GM21515 (cell line): ENCODE measurements around the gene PRODH.
"Not testable (repeated sequence)": the region's sequence is repeated elsewhere in the genome, so short reads cannot be mapped to it uniquely, and the experiment has no call there.

Experiments used
- ATAC-seq: cut with Tn5 transposase; IDR thresholded peaks from one replicate; pipeline ENCODE4 v1.9.1; 2021; ENCODE audit not compliant: unreplicated experiment

The PRODH gene, protein sequence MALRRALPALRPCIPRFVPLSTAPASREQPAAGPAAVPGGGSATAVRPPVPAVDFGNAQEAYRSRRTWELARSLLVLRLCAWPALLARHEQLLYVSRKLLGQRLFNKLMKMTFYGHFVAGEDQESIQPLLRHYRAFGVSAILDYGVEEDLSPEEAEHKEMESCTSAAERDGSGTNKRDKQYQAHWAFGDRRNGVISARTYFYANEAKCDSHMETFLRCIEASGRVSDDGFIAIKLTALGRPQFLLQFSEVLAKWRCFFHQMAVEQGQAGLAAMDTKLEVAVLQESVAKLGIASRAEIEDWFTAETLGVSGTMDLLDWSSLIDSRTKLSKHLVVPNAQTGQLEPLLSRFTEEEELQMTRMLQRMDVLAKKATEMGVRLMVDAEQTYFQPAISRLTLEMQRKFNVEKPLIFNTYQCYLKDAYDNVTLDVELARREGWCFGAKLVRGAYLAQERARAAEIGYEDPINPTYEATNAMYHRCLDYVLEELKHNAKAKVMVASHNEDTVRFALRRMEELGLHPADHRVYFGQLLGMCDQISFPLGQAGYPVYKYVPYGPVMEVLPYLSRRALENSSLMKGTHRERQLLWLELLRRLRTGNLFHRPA

DNA sequence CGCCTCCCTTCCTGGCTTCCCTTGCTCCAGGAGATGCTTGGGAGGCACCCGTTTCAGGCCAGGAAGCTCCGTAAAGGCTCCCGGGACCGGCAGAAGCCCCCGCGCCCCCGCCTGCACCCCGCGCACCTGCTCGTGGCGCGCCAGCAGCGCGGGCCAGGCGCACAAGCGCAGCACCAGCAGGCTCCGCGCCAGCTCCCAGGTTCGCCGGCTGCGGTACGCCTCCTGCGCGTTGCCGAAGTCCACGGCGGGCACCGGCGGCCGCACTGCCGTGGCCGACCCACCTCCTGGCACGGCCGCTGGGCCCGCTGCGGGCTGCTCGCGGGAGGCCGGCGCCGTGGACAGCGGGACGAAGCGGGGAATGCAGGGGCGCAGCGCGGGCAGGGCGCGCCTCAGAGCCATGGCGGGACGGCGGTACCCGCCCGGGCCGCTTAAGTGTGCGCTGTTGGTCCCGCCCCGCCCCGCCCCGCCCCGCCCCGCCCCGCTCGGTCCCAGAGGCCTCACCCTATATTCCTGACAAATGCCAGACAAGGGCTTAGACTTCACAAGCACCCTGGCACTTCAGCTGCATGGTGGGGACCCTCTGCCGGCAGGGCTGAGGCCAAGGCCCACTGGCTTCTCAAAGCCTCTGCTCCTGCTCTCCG lies at the start of gene PRODH:
Gene PRODH (minus strand): TSS at position 405 of the 641 bp plus-strand sequence. CDS start 6 bp downstream, at position 399.
- no peak for ATAC-seq

DNA sequence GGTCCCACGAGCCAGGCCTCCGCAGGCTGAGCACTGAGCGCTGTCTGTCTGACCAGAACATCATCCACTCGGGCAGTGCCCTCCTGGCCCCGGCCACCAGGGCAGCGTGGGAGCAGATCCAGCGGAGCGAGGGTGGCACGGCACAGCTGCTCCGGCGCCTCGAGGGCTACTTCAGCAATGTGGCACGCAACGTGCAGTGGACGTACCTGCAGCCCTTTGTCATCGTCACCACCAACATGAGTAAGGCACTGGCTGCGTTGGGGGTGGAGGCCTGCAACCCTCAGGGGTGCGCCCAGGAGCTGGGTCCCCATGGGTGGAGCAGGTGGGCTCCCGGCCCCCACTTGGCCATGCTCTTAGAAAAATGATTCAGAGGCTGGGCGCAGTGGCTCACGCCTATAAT lies 49.7 kb upstream of the PRODH start:
- no peak for ATAC-seq

DNA sequence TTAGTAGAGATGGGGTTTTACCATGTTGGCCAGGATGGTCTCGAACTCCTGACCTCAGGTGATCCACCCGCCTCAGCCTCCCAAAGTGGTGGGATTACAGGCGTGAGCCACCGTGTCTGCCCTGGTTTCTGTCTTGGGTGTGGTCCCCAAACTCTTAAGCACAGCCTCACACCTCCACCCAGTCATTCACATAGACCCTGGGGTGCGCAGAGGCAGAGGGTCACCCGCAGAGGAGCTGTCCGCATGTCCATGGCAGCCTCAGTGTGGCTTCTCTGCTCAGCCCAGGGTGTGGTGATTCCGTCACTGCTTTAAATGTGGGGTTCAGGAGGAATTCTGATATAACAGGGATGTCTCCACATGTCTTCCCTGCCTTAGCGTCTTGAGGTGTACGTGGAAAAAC lies 48.5 kb upstream of the PRODH start:
- no peak for ATAC-seq

DNA sequence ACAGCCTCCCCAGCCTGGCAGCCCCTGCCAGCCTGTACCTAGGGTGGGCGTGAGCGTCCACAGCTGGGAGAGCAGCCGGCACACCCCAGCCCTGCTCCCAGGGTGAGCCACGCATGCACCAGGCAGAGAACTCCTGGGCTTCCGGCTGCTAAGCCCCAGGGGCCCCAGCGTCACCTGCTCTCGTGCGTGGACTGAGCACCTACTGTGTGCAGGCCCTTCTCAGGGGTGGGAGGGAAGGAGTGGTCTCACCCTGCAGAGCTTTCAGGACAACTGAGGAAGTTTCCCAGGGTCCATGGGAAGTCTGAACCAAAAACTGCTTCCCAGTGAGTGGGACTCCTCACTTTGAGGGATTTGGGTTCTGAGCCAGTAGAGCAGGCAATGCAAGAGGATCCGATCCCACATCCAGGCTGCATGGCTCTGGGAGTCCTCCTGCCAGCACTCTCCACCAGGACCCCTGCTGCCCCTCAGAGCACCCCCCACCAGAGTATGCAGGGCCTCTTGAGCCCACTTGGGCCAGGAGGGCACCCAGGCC lies 47.1 kb upstream of the PRODH start:
- ATAC-seq = no peak

DNA sequence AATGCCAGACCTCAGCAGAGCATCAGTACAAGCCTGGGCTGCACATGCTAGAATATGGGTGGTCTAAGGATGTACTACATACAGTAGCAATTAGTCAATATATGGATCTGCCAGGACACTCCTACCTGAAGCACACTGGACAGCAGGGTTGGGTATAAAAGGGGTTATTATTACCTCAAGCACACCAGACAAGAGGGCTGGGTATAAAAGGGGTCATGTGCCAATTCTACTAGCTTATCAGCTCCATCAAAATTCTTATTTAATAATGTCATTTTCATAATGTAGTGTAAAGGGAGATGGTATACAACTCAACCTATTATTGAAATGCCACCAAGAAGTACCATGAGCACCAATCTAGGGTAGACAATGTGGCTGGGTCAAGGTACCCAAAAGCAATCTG lies 44.7 kb upstream of the PRODH start:
- ATAC-seq = no peak

DNA sequence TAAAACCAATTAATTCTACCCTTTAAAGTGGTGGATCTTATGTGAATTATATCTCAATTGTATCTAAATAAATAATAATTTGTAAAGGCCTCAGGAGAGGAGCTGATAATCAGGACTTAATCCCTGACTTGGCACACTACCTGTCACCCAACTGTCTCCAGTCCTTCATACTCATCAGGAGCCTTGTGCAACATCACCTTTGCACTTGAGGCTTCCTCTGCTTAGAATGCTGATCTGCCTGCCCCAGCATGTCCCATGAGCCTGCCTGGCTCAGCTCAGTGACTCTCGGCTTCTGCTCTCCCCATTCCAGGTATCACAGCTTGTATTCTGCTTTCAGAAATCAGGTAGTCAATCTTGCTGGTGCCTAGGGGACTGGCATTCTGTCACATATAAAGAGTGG lies 43.9 kb upstream of the PRODH start:
- no peak for ATAC-seq

DNA sequence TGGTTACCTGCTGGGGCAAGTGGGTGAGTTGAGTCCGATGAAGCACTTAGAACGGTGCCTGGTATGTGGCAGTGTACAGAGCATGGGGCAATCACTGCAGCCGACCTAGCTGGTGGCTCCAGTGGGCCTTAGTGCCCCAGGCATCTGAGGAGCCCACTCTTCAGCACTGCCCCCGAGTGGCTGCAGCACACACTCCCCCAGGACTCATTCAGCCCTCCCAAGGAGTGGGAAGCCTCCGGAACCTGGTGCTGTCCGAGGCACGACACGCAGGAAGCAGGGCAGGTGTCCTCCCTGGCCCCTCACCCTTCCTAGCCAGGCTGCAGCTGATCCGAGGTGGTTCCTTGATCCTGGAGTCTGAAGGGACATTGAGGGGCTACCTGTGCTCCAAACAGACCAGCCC lies 42.4 kb upstream of the PRODH start:
- ATAC-seq = no peak

DNA sequence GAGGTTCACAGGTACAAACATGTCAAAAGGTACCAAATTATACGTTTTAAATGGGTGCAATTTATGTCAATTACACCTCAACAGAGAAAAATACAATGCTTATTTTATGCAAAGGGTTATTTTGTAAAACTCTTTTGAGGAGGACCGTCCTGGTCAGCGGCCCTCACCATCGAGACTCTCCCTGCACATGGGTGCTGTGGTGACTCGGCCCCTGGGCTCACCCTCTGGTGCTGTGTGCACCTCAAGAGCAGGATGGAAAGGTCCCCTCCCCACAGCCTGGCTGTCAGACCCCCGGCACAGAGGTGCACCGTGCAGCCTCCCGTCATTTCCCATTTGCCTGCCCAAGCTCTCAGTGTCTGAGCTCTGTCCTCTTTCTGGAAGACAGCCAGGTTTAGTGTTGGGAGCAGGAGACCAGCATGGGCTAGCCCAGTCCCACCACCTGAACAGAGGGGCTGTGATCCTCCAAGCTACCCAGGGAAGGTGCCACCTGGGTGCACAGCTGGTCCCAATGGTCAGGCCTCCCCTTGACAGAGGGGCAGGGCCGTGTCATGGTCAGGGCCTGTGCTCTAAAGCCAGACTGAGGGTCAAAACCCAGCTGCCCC lies 41.8 kb upstream of the PRODH start:
- no peak for ATAC-seq

DNA sequence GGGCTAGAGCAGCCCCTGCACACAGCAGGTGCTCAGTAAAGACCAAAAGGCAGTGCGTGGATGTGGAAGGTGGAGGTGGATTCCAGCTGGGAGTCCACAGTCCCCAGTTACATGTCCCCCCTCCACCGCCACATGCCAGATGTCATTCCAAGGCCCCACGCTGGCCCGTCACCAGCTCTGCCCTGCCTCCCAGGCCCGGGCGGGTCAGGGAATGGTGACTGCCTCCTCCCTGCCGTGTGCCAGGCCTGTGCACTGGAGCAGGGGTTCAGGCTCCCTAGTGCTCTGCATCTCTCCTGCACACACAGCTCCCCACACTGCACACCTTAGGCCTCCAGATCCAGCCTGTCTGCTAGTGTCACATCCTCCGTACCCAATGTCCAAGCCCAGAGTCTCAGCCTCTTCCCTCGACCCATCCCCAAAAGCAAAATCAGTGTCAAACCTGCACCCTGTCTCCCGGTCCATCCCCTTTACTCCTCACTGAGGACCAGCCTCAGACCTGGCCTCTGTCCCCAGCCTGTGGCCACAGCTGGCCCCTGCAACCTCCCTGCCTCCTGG lies 40.2 kb upstream of the PRODH start:
- no peak for ATAC-seq

DNA sequence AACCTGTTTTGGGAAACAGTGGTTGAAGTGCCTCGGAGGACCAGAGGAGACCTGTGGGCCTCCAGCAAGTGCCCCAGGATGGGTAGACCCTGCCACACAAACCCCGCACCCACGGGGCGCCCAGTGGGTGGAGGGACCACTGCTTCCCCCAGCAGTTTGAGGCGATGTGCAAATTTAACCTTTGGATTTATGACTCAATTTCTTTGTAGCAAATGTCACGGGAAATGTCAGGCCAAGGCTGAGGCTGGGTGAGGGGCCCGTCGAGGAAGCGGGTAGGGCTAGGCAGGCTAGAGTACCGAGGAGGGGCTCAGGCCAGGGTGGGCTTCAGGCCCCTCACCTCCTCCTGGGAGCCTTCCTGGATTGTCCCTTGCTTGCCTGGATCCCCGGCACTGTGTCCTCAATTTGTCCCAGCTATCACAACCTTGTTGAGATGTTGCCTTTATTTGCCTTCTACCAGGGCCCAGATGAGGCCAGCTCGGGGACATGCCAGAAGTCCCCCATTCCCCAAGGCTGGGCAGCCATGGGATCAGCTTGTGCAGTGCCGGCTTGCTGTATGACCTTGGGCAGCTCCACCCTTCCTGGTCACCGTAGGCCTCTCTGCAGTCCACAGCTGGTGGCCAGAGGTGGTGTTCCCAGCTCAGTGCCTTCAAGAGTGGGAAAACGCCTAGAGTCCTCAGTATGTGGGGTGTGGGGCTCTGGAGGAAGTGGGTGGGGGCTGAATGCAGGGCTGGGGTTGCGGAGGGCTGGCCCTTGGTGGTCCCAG lies 39.5 kb upstream of the PRODH start:
- ATAC-seq = no peak

DNA sequence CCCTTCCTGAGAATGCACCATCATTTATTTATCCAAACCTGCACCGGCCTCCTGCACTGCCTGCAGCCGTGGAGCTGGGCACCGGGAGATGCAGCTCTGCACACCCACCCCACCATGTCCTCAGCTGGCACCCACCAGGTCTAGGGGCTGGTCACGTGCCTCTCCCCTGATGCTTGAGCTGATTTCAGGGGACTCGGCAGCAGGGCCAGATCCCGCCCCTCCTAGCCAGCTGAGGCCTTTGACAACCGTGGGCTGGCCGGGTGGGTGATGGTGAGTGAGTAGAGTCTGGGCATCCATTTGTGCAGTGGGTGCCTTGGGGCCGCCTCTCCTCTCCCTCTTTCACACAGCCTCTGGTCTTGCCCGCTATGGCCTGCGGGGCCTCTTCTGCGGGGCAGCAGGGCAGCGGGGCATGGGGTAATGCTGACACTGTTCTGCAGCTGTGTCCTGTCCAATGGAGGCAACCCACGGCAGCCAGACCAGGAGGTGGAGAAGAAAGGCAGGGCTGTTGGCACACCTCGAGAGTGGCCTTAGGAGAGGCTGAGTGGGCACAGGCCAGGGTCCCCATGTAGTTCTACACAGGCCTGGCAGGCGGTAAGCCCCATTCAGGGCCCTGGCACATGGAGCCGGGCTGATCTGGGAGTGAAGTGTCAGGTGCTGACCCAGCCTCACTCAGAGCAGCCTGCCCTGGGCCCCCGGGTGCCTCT lies 38.5 kb upstream of the PRODH start:
- ATAC-seq = no peak

DNA sequence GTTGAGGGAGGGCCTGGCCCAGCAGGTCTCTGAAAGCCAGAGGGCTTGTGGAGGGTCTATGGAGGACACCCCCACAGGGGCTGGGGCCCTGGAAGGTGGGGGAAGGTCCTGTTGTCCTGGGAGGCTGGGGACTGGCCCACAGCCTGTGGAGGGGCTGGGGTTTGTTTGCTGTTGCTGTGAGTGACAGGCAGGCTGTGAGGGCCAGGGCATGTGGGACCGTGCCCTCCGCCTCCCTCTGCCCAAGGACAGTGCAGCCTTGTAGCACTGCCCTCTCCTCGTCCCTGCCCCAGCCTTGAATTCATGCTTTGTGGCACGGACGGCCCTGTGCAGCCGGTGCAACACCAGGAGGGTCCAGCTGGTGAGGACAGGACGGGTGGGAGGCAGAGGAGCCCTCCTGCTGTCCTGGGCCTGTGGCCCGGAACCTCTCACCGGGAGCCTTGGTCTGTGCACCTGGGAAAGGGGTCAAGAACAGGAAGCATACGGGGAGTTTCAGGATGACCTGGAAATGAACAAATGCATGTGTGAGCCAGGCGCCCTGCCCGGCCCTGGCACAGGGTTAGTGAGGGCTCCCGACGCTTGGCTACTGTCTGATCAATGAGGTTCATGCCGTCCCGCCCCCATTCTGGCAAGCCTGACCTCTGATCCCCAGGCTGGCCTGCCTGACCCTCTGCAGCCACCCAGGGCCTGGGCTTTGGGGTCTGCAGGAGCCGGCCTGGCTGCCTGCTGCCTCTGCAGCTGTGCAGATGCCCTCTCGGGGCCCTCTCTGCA lies 37.4 kb upstream of the PRODH start:
- no peak for ATAC-seq

DNA sequence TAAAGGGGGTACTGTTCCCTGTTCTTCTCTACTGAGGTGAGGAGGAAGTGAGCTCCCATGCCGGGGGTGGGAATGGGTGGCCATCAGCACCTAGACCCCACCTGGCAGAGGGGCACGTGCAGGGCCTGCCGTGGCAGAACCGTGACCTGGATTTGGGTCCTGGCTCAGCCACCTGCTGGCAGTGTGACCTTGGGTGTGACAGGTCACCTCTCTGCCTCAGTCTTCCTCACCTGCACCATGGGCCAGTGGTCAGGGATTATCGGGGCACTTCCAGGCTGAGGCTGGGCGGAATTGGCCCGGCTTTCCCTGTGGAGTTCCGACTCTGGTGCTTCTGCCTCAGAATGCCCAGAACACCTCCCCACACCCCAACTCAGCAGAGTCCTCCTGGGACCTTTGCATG lies 36.5 kb upstream of the PRODH start:
- ATAC-seq = not testable (repeated sequence)

DNA sequence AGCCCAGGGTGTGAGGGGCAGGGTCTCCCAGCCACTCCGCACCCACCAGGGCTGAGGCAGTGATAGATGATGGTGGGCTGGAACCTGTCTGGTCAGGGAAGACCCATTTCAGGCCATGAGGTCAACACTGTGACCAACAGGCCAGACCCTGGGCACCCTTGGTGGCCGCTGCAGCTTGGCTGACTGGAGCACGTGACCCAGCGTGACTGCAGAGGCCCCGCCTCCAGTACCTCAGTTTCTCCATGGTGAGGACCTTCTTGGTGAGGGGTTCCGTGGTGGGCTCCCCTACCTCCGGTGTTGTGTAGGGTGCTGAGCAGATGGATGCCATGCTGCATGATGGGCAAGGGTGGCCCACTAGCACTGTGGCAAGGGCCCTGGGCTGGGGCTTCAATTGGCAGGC lies 35.9 kb upstream of the PRODH start:
- ATAC-seq = not testable (repeated sequence)

DNA sequence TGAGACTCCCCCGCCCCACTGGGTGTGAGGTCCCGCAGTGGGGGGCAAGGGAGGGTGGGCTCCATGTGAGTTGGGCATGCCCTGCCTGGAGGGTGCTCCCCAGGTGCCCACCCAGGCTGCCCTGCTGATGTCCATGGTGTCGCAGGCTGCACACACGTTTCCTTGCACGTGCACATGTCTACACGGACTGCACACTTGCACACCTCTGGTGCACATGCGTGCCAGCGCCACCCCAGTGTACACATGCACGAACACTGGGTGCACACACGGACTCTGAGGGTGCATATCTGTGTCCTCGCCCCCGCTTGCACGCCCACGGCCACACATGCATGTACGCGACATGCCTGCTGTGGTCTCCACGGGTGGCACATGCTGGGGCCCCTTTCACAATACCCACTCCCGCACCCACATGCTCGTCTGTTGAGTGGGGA lies 35.2 kb upstream of the PRODH start:
- ATAC-seq = no peak

DNA sequence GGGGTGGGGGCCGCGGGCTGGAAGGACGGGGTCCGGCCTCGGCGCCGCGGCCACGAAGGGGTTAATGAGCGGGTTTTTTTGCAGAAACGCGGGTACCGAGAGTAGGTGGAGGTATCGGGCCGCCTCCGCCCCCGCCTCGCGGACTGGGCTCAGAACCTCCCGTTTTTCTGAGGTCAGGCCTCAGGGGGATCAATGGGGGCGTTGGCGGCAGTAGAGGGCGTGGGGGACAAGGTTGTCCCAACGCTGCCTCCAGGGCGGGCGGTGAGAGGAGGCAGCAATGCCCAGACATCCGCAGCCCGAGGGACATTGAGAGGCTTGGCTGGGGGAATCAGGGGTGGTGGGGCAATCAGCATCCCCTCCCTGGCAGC lies 34.8 kb upstream of the PRODH start:
- ATAC-seq = no peak

DNA sequence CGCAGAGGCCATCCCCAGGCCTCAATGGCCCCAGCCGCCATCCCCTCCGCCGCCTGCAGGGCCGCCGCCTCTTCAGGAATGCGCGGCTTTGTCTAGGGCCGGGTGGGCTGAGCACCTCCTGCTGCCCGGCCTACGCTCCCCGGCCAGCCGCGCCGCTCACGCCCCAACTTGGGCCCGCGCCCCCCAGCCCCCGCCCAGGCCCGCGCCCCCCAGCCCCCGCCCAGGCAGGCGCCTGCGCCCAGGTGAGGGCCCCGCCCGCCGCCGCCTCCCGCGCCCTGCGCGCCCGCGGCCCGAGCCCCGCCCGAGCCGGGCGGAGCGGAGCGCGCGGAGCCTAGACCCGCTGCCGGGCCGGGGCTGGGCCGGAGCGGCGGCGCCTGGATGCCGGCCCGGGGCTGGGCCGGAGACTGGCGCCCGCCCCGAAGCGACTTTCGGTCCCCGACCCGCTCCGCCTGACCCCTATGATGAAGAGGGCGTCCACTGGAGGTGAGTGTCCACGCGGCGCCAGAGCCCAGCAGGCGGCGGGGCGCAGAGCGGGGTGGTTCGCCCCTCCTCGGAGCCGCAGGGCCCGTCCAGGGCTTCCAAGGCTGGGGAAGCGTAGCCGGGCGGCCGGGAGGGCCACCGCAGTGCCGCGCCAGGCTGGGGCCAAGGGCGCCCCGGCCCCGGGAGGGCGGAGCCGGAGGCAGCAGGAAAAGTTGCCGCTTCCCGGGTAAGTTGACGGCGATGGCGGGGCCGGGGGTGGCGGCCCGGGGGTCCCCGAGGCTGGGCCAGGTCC lies 34.3 kb upstream of the PRODH start:
- no peak for ATAC-seq

DNA sequence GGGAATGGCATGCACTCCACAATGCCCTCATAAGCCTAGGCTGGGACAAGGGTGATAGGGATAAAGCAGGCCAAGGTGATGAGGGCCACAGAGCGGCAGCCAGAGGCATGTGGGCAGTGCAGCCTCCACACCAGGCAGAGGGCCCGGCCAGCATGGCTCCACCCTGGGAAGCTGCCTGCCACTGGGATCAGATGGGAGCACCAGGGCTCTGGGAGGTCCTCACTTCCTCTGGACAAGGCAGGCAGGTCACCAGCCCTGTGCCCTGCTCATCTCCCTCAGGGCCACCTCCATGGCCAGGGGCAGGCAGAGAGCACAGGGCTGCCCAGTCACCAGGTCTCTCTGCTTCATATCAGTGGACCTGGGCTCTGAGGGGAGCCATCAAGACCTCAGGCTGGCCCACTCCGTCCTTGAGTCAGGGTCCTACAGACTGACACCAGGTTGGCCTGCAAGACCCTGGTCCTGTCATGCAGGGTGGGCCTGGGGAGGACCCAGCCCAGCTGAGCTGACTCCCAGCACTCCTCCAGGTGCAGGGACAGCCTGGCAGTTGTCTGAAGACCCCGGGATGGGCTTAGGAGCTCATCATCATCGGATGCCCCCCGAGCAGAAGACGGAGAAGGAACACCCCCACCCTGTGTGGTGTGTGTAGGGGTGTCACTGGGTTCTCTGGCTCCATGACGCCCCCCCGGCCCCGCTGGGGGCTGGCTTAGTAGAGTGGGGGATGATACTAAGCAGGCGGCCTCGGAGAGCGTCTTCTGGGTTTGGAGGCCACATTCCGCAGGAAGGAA lies 33.3 kb upstream of the PRODH start:
- ATAC-seq = not testable (repeated sequence)
